Left lung (tissue), 10 donors: ENCODE results near the gene CXCL12. TPM values are rescaled to one million over a fixed set of nuclear protein-coding genes. Genes with fewer than 3 reads are reported as not detected.

ENCODE experiments used
- ATAC-seq: fragments of 200-7000 bp; cut with Tn5 transposase; one replicate; pipeline ENCODE4 v1.9.1; 2020; ENCODE audit warnings: moderate library complexity
- DNase-seq, 4 donors: peaks; one replicate each; pipeline ENCODE4 v3.0.0-alpha.2; 2013 to 2020
- H3K27ac ChIP-seq, 2 donors: fragments of 200-600 bp; sonication (generic) in 1 of 2; one replicate each; pipeline versions ENCODE4 v1.5.0 to v1.8.0; 2020 to 2021
- H3K27me3 ChIP-seq, 2 donors: fragments of 200-600 bp; sonication (generic) in 1 of 2; one replicate each; pipeline versions ENCODE4 v1.5.0 to v1.8.0; 2020 to 2021
- H3K36me3 ChIP-seq, 2 donors: fragments of 200-600 bp; sonication (generic) in 1 of 2; one replicate each; pipeline versions ENCODE4 v1.5.0 to v1.8.0; 2020 to 2021
- H3K4me1 ChIP-seq, 2 donors: fragments of 200-600 bp; one replicate each; pipeline ENCODE4 v1.8.0; 2021
- H3K4me3 ChIP-seq, 2 donors: fragments of 200-600 bp; sonication (generic) in 1 of 2; one replicate each; pipeline versions ENCODE4 v1.5.0 to v1.8.0; 2020 to 2021; ENCODE audit warnings: mild to moderate bottlenecking in 1 of 2
- H3K9me3 ChIP-seq, 2 donors: fragments of 200-600 bp; sonication (generic) in 1 of 2; one replicate each; pipeline versions ENCODE4 v1.5.0 to v1.8.0; 2020 to 2021
- CTCF ChIP-seq, 2 donors: fragments of 200-600 bp; sonication (generic) in 1 of 2; IDR thresholded peaks; one replicate each; pipeline versions ENCODE4 v1.5.0 to v1.8.0; 2021; ENCODE audit warnings: antibody characterized with exemption in 2 of 2
- intact Hi-C, 2 donors: fragments of 100-400 bp; cut with DNase I; formaldehyde crosslinking; loops; one replicate each; pipeline versions ENCODE4 v1.11.2 to v1.14.2; 2022
- polyA plus RNA-seq, 6 donors: library from polyadenylated mRNA; unstranded; fragments of 120-200 nt; gene quantifications; one replicate each; pipeline ENCODE4 v1.2.1, GENCODE V29; 2013; ENCODE audit not compliant: insufficient read length in 6 of 6
- total RNA-seq, 2 donors: library from RNA; stranded (reverse); fragmentation: NEBNext Ultra II Directional; extraction: Animal tissue kit (Norgen Biotek cat#: 25700); gene quantifications; one replicate each; pipeline ENCODE4 v1.2.1, GENCODE V29; 2021
- donor health status: DM: no; HTN: yes; CAD: no.
- donor health status: DM: no; HTN: no; CAD: no.

The CXCL12 gene
- total and polyA plus RNA-seq, 8 donors, result 77.9 to 281 (median 188) TPM

DNA sequence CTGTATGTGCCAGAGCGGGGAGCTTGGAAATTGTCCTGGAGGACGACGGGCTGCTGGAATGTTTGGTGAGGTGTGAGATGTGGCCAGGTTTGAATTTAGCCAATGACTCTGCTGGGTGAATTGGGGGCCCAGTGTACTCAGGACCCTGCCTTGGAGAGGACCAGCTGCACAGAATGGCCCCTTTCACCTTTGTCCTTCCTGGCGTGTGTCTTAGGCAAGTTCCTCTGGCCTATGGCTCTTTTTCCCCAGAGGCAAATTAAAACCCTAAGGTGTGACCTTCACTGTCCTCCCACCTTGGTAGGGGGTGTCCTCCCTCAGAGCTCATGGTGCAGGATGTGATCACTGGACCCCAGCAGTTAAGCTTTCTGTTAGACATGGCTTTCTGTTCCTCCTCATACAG, 47.8 kb downstream of the CXCL12 start:
- Histone ChIP-seq H3K4me3 (no peak overlapping the region), H3K9me3 (no peaks in the 10 kb centered on the region), H3K27me3 (no peaks in the 10 kb centered on the region), H3K4me1 (no peaks in the 10 kb centered on the region), H3K27ac (no peak overlapping the region), H3K36me3 (no peaks in the 10 kb centered on the region)
- DNase-seq (no peak), ATAC-seq (no peak)
- intact Hi-C loops, result no loop called here
- no peak for TF ChIP-seq CTCF (IDR thresholded peaks at IDR 0.05)

DNA sequence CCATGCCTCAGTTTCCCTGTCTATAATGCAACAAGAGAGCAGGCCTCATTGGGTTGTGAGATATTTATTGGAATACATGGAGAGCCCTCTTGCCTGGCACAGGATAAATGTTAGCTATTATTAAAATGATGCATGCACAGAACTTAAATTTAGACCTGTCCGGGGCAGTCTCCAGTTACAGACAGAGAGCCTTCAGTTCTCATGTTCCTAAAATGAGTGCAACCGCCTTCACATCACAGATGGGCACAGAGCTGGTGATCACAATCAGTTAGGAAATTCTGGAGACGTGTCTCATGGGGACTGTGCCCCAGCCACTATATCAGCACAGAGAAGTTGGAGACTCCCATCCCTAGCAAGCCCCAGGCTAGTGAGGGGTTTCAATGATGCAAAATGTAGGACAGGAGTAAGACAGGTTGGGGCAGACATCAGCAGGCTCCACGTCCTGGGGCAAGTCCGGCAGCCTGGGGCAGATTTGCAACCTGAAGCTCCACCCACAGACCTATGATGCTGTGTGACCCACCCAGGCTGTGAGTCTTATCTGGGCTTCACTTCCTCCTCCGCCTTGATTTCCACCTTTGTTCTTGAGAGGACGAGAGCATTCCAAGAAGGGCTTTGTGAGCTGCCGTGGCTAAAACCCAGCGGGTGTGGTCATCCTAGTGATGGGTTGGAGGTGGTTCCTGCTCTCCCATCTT, 49.4 kb downstream of the CXCL12 start:
- H3K9me3 ChIP-seq, result no peaks in the 10 kb centered on the region
- H3K27me3 ChIP-seq, result no peaks in the 10 kb centered on the region
- intact Hi-C loops, result no loop called here
- no peak for TF ChIP-seq CTCF (IDR thresholded peaks at IDR 0.05)
- no peak overlapping the region for H3K4me3 ChIP-seq
- DNase-seq (no peak), ATAC-seq (no peak)
- H3K27ac ChIP-seq, result no peak overlapping the region
- H3K4me1 ChIP-seq, result no peaks in the 10 kb centered on the region
- no peaks in the 10 kb centered on the region for H3K36me3 ChIP-seq

GRCh38 chr10:44334621-44335184, 50.2 kb downstream of the CXCL12 start:
- ATAC-seq (no peak), DNase-seq (no peak)
- no peak for TF ChIP-seq CTCF (IDR thresholded peaks at IDR 0.05)
- no peak overlapping the region for H3K4me3 ChIP-seq
- H3K9me3 ChIP-seq, result no peaks in the 10 kb centered on the region
- intact Hi-C loops, result no loop called here
- no peaks in the 10 kb centered on the region for H3K4me1 ChIP-seq
- H3K27me3 ChIP-seq, result no peaks in the 10 kb centered on the region
- no peaks in the 10 kb centered on the region for H3K36me3 ChIP-seq
- H3K27ac ChIP-seq, result no peak overlapping the region

DNA sequence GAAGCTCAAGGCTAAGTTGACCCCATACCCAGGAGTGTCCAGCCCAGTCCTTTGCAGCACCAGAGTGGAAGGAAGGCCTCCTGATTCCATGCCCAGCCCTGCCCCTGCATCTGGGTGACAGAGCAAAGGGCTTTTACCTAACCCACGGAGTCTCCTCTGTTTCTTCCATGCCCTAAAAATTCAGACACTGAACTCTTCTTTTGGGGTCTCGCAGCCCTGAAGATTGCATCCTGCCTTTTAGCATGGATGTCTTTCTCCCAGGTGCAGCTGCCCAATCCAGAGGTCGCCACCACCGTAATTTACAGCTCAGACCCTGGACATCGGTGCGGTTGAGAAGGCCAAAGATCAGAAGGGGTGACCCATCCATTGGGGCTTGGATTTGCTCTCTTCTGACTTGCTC, 50.8 kb downstream of the CXCL12 start:
- Histone ChIP-seq H3K4me3 (no peak overlapping the region), H3K9me3 (no peaks in the 10 kb centered on the region), H3K27me3 (no peaks in the 10 kb centered on the region), H3K27ac (no peak overlapping the region), H3K36me3 (no peaks in the 10 kb centered on the region), H3K4me1 (no peaks in the 10 kb centered on the region)
- DNase-seq (no peak), ATAC-seq (no peak)
- no peak for TF ChIP-seq CTCF (IDR thresholded peaks at IDR 0.05)
- intact Hi-C loops, result no loop called here

- H3K9me3 ChIP-seq, result no peaks in the 10 kb centered on the region
- intact Hi-C loops, result no loop called here
- H3K36me3 ChIP-seq, result no peaks in the 10 kb centered on the region
- H3K4me1 ChIP-seq, result no peaks in the 10 kb centered on the region
- DNase-seq, result no peak
- no peak overlapping the region for H3K27ac ChIP-seq
- no peak for ATAC-seq
- no peak overlapping the region for H3K4me3 ChIP-seq
- no peak for TF ChIP-seq CTCF (IDR thresholded peaks at IDR 0.05)
- H3K27me3 ChIP-seq, result no peaks in the 10 kb centered on the region
Observed at GRCh38 chr10:44333511-44333910, 51.4 kb downstream of the CXCL12 start.
